Ishikawa (cell line): ENCODE data around the gene KRT39.

Experiments
- CEBPB ChIP-seq: IDR thresholded peaks from 2 replicates; pipeline ENCODE4 v1.6.1; 2012
- EGR1 ChIP-seq: IDR thresholded peaks from 2 replicates; pipeline ENCODE4 v1.6.1; 2012
- EP300 ChIP-seq: IDR thresholded peaks from 2 replicates; pipeline ENCODE4 v1.6.1; 2012; ENCODE audit warnings: borderline replicate concordance
- RAD21 ChIP-seq: IDR thresholded peaks from 2 replicates; pipeline ENCODE4 v1.6.1; 2012; ENCODE audit warnings: low read depth
- TCF12 ChIP-seq: IDR thresholded peaks from 2 replicates; pipeline ENCODE4 v1.6.1; 2012; ENCODE audit warnings: low read depth
- ZBTB7A ChIP-seq: IDR thresholded peaks from 2 replicates; pipeline ENCODE4 v1.6.1; 2012; ENCODE audit warnings: low read depth
- TF ChIP-seq, protein P1 (sequence below): IDR thresholded peaks from 2 replicates; pipeline ENCODE4 v1.6.1; 2012

GRCh38 chr17:40909755-40910154 lies 57.0 kb downstream of the KRT39 start:
- TF ChIP-seq CEBPB, result no peak
- TF ChIP-seq EGR1, result no peak
- no peak for TF ChIP-seq TCF12
- no peak for TF ChIP-seq EP300
- TF ChIP-seq, protein P1, sequence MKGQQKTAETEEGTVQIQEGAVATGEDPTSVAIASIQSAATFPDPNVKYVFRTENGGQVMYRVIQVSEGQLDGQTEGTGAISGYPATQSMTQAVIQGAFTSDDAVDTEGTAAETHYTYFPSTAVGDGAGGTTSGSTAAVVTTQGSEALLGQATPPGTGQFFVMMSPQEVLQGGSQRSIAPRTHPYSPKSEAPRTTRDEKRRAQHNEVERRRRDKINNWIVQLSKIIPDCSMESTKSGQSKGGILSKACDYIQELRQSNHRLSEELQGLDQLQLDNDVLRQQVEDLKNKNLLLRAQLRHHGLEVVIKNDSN, result no peak
- no peak for TF ChIP-seq RAD21
- TF ChIP-seq ZBTB7A, result no peak
